GM23338 (cell line): ENCODE measurements around the gene CEBPZ.

Experiments
- EZH2 ChIP-seq: fragments of 200-600 bp; sonication (generic); IDR thresholded peaks from one replicate; pipeline ENCODE4 v1.8.0; 2017; ENCODE audit warnings: antibody characterized with exemption, mild to moderate bottlenecking, low read depth; ENCODE audit not compliant: unreplicated experiment
- EZH2phosphoT487 ChIP-seq: fragments of 200-600 bp; sonication (generic); IDR thresholded peaks from one replicate; pipeline ENCODE4 v1.8.1; 2018; ENCODE audit warnings: antibody characterized with exemption; ENCODE audit not compliant: unreplicated experiment
- JUNB ChIP-seq: IDR thresholded peaks from one replicate; pipeline ENCODE4 v1.6.1; 2016; ENCODE audit warnings: antibody characterized with exemption; ENCODE audit not compliant: unreplicated experiment
- POLR2AphosphoS5 ChIP-seq: IDR thresholded peaks from 2 replicates; pipeline ENCODE4 v1.6.1; 2016; ENCODE audit warnings: antibody characterized with exemption, low read depth
- TF ChIP-seq, protein P1 (sequence below), 2 experiments: fragments of 200-600 bp in 1 of 2; sonication (generic) in 1 of 2; conservative IDR thresholded peaks; 2 replicates each; pipeline versions ENCODE4 v1.5.1 to v1.6.1; 2016 to 2017; ENCODE audit warnings: antibody characterized with exemption in 2 of 2, low read depth in 2 of 2, mild to moderate bottlenecking in 2 of 2, moderate library complexity in 1 of 2
- TF ChIP-seq, protein P2 (sequence below): fragments of 250-450 bp; sonication (Bioruptor Pico); IDR thresholded peaks from 2 replicates; pipeline ENCODE4 v1.5.0; 2020; ENCODE audit warnings: mild to moderate bottlenecking, moderate library complexity

DNA sequence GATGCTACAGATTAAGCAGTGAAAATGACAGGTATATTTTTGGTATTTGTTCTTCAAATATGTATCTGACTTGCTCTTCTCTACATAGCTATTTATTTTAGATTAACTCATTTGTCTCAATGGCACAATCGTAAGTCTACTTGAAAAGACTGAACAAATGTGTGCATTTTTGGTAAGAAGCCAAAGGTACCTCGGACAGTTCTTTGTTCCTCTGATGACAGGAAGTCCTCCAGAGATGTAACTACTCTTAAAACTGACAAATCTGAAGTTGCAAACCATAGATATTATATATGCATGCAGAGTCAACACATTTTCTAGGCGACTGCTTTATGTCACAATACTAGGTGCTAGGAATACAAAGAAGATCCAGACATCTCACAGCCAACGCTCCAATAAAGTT lies 36.7 kb upstream of the CEBPZ start:
- TF ChIP-seq, protein P1, sequence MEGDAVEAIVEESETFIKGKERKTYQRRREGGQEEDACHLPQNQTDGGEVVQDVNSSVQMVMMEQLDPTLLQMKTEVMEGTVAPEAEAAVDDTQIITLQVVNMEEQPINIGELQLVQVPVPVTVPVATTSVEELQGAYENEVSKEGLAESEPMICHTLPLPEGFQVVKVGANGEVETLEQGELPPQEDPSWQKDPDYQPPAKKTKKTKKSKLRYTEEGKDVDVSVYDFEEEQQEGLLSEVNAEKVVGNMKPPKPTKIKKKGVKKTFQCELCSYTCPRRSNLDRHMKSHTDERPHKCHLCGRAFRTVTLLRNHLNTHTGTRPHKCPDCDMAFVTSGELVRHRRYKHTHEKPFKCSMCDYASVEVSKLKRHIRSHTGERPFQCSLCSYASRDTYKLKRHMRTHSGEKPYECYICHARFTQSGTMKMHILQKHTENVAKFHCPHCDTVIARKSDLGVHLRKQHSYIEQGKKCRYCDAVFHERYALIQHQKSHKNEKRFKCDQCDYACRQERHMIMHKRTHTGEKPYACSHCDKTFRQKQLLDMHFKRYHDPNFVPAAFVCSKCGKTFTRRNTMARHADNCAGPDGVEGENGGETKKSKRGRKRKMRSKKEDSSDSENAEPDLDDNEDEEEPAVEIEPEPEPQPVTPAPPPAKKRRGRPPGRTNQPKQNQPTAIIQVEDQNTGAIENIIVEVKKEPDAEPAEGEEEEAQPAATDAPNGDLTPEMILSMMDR (conservative IDR thresholded peaks at IDR 0.05; ENCODE audit: low read depth in 2 of 2) = no peak
- TF ChIP-seq JUNB (no peak), EZH2 (no peak), EZH2phosphoT487 (no peak), POLR2AphosphoS5 (no peak)
- TF ChIP-seq, protein P2, sequence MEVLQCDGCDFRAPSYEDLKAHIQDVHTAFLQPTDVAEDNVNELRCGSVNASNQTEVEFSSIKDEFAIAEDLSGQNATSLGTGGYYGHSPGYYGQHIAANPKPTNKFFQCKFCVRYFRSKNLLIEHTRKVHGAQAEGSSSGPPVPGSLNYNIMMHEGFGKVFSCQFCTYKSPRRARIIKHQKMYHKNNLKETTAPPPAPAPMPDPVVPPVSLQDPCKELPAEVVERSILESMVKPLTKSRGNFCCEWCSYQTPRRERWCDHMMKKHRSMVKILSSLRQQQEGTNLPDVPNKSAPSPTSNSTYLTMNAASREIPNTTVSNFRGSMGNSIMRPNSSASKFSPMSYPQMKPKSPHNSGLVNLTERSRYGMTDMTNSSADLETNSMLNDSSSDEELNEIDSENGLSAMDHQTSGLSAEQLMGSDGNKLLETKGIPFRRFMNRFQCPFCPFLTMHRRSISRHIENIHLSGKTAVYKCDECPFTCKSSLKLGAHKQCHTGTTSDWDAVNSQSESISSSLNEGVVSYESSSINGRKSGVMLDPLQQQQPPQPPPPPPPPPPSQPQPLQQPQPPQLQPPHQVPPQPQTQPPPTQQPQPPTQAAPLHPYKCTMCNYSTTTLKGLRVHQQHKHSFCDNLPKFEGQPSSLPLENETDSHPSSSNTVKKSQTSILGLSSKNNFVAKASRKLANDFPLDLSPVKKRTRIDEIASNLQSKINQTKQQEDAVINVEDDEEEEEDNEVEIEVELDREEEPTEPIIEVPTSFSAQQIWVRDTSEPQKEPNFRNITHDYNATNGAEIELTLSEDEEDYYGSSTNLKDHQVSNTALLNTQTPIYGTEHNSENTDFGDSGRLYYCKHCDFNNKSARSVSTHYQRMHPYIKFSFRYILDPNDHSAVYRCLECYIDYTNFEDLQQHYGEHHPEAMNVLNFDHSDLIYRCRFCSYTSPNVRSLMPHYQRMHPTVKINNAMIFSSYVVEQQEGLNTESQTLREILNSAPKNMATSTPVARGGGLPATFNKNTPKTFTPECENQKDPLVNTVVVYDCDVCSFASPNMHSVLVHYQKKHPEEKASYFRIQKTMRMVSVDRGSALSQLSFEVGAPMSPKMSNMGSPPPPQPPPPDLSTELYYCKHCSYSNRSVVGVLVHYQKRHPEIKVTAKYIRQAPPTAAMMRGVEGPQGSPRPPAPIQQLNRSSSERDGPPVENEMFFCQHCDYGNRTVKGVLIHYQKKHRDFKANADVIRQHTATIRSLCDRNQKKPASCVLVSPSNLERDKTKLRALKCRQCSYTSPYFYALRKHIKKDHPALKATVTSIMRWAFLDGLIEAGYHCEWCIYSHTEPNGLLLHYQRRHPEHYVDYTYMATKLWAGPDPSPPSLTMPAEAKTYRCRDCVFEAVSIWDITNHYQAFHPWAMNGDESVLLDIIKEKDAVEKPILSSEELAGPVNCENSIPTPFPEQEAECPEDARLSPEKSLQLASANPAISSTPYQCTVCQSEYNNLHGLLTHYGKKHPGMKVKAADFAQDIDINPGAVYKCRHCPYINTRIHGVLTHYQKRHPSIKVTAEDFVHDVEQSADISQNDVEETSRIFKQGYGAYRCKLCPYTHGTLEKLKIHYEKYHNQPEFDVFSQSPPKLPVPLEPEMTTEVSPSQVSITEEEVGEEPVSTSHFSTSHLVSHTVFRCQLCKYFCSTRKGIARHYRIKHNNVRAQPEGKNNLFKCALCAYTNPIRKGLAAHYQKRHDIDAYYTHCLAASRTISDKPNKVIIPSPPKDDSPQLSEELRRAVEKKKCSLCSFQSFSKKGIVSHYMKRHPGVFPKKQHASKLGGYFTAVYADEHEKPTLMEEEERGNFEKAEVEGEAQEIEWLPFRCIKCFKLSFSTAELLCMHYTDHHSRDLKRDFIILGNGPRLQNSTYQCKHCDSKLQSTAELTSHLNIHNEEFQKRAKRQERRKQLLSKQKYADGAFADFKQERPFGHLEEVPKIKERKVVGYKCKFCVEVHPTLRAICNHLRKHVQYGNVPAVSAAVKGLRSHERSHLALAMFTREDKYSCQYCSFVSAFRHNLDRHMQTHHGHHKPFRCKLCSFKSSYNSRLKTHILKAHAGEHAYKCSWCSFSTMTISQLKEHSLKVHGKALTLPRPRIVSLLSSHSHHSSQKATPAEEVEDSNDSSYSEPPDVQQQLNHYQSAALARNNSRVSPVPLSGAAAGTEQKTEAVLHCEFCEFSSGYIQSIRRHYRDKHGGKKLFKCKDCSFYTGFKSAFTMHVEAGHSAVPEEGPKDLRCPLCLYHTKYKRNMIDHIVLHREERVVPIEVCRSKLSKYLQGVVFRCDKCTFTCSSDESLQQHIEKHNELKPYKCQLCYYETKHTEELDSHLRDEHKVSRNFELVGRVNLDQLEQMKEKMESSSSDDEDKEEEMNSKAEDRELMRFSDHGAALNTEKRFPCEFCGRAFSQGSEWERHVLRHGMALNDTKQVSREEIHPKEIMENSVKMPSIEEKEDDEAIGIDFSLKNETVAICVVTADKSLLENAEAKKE = no peak
